H1 (cell line): ENCODE measurements around the gene A4GALT. TPM values are rescaled to one million over a fixed set of nuclear protein-coding genes. Genes with fewer than 3 reads are reported as not detected.

ENCODE experiments used
- ASH2L ChIP-seq: fragments of 200-600, 300-600 bp; sonication (generic); IDR thresholded peaks from one replicate; pipeline ENCODE4 v1.7.1; 2017; ENCODE audit warnings: low read length
- CBX5 ChIP-seq: fragments of 300-800, 300-1000 bp; sonication (generic); IDR thresholded peaks from 2 replicates; pipeline ENCODE4 v1.7.1; 2016; ENCODE audit warnings: antibody characterized with exemption, low read length, low read depth
- CHD1 ChIP-seq: IDR thresholded peaks from 2 replicates; pipeline ENCODE4 v1.6.1; 2012; ENCODE audit warnings: low read depth, low read length, improper control_type of control experiment
- EP300 ChIP-seq, 2 experiments: IDR thresholded peaks; 1 replicate in 1 of 2; 2 replicates in 1 of 2; pipeline ENCODE4 v1.6.1; 2011 to 2012; ENCODE audit warnings: low read depth in 2 of 2, low read length in 2 of 2, mild to moderate bottlenecking in 2 of 2, borderline replicate concordance in 1 of 2, inconsistent platforms in 1 of 2, moderate library complexity in 1 of 2
- EZH2 ChIP-seq: fragments of 200-600 bp; sonication (generic); IDR thresholded peaks from 2 replicates; pipeline ENCODE4 v1.7.1; 2012; ENCODE audit warnings: low read depth, mild to moderate bottlenecking, moderate library complexity, low read length, inconsistent platforms; ENCODE audit not compliant: severe bottlenecking
- FOSL1 ChIP-seq: IDR thresholded peaks from 2 replicates; pipeline ENCODE4 v1.6.1; 2011; ENCODE audit warnings: mild to moderate bottlenecking, low read depth, low read length, moderate library complexity; ENCODE audit not compliant: insufficient read depth
- JUND ChIP-seq: IDR thresholded peaks from 2 replicates; pipeline ENCODE4 v1.6.1; 2011; ENCODE audit warnings: mild to moderate bottlenecking, improper control_type of control experiment, low read length
- KDM4A ChIP-seq: IDR thresholded peaks from one replicate; pipeline ENCODE4 v1.7.1; 2012; ENCODE audit warnings: low read depth, mild to moderate bottlenecking, moderate library complexity, low read length, inconsistent platforms; ENCODE audit not compliant: severe bottlenecking
- POU5F1 ChIP-seq: IDR thresholded peaks from 2 replicates; pipeline ENCODE4 v1.6.1; 2011; ENCODE audit warnings: low read depth, mild to moderate bottlenecking, low read length, moderate library complexity
- RAD21 ChIP-seq, 2 experiments: IDR thresholded peaks in 1 of 2; conservative IDR thresholded peaks in 1 of 2; 2 replicates each; pipeline ENCODE4 v1.6.1; 2011; ENCODE audit warnings: low read depth in 2 of 2, low read length in 2 of 2, improper control_type of control experiment in 1 of 2, inconsistent platforms in 1 of 2, mild to moderate bottlenecking in 1 of 2, moderate library complexity in 1 of 2
- SAP30 ChIP-seq: fragments of 300-600 bp; sonication (generic); IDR thresholded peaks from 2 replicates; pipeline ENCODE4 v1.7.1; 2012; ENCODE audit warnings: low read length, moderate library complexity, mild to moderate bottlenecking, inconsistent platforms; ENCODE audit not compliant: insufficient read depth, insufficient replicate concordance
- SUZ12 ChIP-seq: fragments of 200-600 bp; sonication (generic); IDR thresholded peaks from 2 replicates; pipeline ENCODE4 v1.6.1; 2012; ENCODE audit warnings: mild to moderate bottlenecking, inconsistent platforms, low read length, moderate library complexity, mixed read lengths
- TAF7 ChIP-seq: optimal IDR thresholded peaks from 2 replicates; pipeline ENCODE3; 2011; ENCODE audit warnings: low read depth, mild to moderate bottlenecking, inconsistent platforms, low read length, moderate library complexity, borderline replicate concordance
- polyA plus RNA-seq, 7 experiments: library from polyadenylated mRNA; depleted of rRNA in 3 of 7; stranded (reverse) in 5 of 7; unstranded in 2 of 7; fragments of >200 nt in 5 of 7; fragments of 200-250 nt in 2 of 7; gene quantifications; 1 replicate in 5 of 7; 2 replicates in 1 of 7; 4 replicates in 1 of 7; pipeline versions ENCODE4 v1.2.1 to v1.2.3, GENCODE V29; 2011 to 2013; ENCODE audit warnings: missing spikeins in 2 of 7, mixed read lengths in 2 of 7
- total RNA-seq: library from RNA; stranded (reverse); fragmentation: NEBNext Ultra II Directional; extraction: Animal tissue kit (Norgen Biotek cat#: 25700); gene quantifications from 2 replicates; pipeline ENCODE4 v1.2.1, GENCODE V29; 2021
- TF ChIP-seq, protein P1 (sequence below): IDR thresholded peaks from 2 replicates; pipeline ENCODE4 v1.6.1; 2012; ENCODE audit warnings: inconsistent platforms
- TF ChIP-seq, protein P2 (sequence below), 3 experiments: IDR thresholded peaks; 1 replicate in 2 of 3; 2 replicates in 1 of 3; pipeline versions ENCODE4 v1.5.1 to v1.6.1; 2011; ENCODE audit warnings: low read length in 3 of 3, mild to moderate bottlenecking in 3 of 3, inconsistent platforms in 2 of 3, low read depth in 1 of 3, moderate library complexity in 1 of 3; ENCODE audit not compliant: insufficient read depth in 1 of 3; ENCODE audit errors: control extremely low read depth in 1 of 3
- TF ChIP-seq, protein P3 (sequence below): IDR thresholded peaks from 2 replicates; pipeline ENCODE4 v1.6.1; 2012; ENCODE audit warnings: inconsistent platforms

A4GALT gene
- total and polyA plus RNA-seq, 2 of the 8 experiments (the other 6 are each of a cell fraction or from before 2014, with no cell fraction given), result 7.2 to 13.8 TPM

DNA sequence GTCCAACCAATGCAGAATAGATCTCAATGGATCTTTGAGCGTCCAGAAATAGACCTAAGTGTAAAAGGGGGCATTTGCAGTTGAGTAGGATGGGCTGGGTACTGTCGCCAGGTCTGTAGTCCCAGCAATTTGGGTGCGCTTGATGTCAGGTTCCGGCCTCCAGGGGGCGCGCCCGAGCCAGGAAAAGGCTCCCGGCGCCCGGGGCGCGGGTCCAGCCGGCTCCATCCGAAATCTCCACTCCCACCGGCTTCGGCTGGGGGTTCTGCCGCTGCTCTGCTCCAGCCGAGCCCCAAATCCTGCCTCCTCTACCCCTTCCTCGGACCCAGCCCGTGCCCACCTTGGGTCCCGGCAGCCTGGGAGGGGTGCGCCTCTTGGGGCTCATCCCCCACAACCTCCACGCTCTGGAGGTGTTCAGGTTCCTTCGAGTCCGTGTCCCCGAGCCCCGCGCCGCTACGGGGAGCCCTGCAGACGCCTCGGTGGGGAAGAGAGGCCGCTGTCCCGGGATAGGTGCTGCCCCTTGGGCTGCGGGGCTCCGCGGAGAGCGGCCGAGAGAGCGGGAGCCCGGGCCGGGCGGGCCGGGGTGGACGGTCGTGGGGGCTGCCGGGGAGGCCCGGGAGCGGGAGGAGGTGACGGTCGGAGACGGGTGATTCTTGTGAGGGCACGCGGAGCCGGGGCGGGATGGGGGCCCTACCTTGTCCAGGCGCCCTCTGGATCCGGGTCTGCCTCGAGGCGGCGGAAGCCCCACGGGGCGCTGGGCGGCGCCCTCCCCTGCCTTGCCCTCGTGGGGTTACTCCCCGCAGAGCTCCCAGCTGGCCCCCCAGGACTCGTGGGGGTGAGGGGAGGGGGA, 58.5 kb downstream of the A4GALT start (continued):
- TF ChIP-seq JUND, result 0 out of 2 replicates have a peak, but pooled peaks have one; percentile 32
- peak; percentile 94 for TF ChIP-seq KDM4A
- peak; percentile 78 to 80 for TF ChIP-seq RAD21 (IDR thresholded peaks at IDR 0.05 in 1 of 2, conservative IDR thresholded peaks at IDR 0.05 in 1 of 2; ENCODE audit: low read depth in 2 of 2, low read length in 2 of 2)
- TF ChIP-seq, protein P1, sequence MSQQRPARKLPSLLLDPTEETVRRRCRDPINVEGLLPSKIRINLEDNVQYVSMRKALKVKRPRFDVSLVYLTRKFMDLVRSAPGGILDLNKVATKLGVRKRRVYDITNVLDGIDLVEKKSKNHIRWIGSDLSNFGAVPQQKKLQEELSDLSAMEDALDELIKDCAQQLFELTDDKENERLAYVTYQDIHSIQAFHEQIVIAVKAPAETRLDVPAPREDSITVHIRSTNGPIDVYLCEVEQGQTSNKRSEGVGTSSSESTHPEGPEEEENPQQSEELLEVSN, result peak; percentile 94
- peak; percentile 15 for TF ChIP-seq TAF7
- TF ChIP-seq ASH2L, result peak; percentile 57
- no peak for TF ChIP-seq SAP30
- TF ChIP-seq POU5F1, result no peak
- TF ChIP-seq FOSL1, result no peak
- TF ChIP-seq EP300 (IDR thresholded peaks at IDR 0.05; ENCODE audit: borderline replicate concordance in 1 of 2, low read depth in 2 of 2, low read length in 2 of 2), result 0 out of 3 replicates have a peak, but pooled peaks of 1 of the 2 experiments have one; percentile 28
- TF ChIP-seq CHD1, result no peak
- peak; percentile 22; the same call in 1 of the 2 replicates for TF ChIP-seq SUZ12
- TF ChIP-seq, protein P2, sequence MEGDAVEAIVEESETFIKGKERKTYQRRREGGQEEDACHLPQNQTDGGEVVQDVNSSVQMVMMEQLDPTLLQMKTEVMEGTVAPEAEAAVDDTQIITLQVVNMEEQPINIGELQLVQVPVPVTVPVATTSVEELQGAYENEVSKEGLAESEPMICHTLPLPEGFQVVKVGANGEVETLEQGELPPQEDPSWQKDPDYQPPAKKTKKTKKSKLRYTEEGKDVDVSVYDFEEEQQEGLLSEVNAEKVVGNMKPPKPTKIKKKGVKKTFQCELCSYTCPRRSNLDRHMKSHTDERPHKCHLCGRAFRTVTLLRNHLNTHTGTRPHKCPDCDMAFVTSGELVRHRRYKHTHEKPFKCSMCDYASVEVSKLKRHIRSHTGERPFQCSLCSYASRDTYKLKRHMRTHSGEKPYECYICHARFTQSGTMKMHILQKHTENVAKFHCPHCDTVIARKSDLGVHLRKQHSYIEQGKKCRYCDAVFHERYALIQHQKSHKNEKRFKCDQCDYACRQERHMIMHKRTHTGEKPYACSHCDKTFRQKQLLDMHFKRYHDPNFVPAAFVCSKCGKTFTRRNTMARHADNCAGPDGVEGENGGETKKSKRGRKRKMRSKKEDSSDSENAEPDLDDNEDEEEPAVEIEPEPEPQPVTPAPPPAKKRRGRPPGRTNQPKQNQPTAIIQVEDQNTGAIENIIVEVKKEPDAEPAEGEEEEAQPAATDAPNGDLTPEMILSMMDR (IDR thresholded peaks at IDR 0.05; ENCODE audit: control extremely low read depth in 1 of 3, insufficient read depth in 1 of 3, low read depth in 1 of 3, low read length in 3 of 3), result peak; percentile 71 to 89 (median 72)
- TF ChIP-seq EZH2, result peak; percentile 42
- TF ChIP-seq, protein P3, sequence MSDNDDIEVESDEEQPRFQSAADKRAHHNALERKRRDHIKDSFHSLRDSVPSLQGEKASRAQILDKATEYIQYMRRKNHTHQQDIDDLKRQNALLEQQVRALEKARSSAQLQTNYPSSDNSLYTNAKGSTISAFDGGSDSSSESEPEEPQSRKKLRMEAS, result peak; percentile 85
- no peak for TF ChIP-seq CBX5
